ENCODE data around the gene PRKCZ. TPM values are rescaled to one million over a fixed set of nuclear protein-coding genes. Genes with fewer than 3 reads are reported as not detected.

PRKCZ gene
- total RNA-seq, 4 donors from 2014 or later, result 3.1 to 5.4 (median 4.7) TPM

GRCh38 chr1:2095394-2095793 lies 45.2 kb downstream of the PRKCZ start:
- no peaks in the 10 kb centered on the region for H3K36me3 ChIP-seq
- peaks cover 0 to 56% (median 0%) of the 10 kb centered on the region in 4 donors for H3K27me3 ChIP-seq
- no peak overlapping the region for H3K4me3 ChIP-seq
- H3K4me1 ChIP-seq, result no peaks in the 10 kb centered on the region
- no peak for DNase-seq (ENCODE audit: extremely low spot score)
- intact Hi-C loops (cut with DNase I), result no loop called here
- no peak overlapping the region for H3K27ac ChIP-seq (replicated peaks in 1 of 4)
- H3K9me3 ChIP-seq, result peaks cover 0 to 17% (median 0%) of the 10 kb centered on the region in 4 donors
- no peak for TF ChIP-seq POLR2AphosphoS5 (IDR thresholded peaks at IDR 0.05)
- TF ChIP-seq, protein P1, sequence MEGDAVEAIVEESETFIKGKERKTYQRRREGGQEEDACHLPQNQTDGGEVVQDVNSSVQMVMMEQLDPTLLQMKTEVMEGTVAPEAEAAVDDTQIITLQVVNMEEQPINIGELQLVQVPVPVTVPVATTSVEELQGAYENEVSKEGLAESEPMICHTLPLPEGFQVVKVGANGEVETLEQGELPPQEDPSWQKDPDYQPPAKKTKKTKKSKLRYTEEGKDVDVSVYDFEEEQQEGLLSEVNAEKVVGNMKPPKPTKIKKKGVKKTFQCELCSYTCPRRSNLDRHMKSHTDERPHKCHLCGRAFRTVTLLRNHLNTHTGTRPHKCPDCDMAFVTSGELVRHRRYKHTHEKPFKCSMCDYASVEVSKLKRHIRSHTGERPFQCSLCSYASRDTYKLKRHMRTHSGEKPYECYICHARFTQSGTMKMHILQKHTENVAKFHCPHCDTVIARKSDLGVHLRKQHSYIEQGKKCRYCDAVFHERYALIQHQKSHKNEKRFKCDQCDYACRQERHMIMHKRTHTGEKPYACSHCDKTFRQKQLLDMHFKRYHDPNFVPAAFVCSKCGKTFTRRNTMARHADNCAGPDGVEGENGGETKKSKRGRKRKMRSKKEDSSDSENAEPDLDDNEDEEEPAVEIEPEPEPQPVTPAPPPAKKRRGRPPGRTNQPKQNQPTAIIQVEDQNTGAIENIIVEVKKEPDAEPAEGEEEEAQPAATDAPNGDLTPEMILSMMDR (IDR thresholded peaks at IDR 0.05), result no peak
- TF ChIP-seq POLR2A (IDR thresholded peaks at IDR 0.05; ENCODE audit: low read depth), result no peak
- TF ChIP-seq EP300 (IDR thresholded peaks at IDR 0.05), result no peak
- 90% methylated on average over 16 of the region's 17 CpGs for WGBS

DNA sequence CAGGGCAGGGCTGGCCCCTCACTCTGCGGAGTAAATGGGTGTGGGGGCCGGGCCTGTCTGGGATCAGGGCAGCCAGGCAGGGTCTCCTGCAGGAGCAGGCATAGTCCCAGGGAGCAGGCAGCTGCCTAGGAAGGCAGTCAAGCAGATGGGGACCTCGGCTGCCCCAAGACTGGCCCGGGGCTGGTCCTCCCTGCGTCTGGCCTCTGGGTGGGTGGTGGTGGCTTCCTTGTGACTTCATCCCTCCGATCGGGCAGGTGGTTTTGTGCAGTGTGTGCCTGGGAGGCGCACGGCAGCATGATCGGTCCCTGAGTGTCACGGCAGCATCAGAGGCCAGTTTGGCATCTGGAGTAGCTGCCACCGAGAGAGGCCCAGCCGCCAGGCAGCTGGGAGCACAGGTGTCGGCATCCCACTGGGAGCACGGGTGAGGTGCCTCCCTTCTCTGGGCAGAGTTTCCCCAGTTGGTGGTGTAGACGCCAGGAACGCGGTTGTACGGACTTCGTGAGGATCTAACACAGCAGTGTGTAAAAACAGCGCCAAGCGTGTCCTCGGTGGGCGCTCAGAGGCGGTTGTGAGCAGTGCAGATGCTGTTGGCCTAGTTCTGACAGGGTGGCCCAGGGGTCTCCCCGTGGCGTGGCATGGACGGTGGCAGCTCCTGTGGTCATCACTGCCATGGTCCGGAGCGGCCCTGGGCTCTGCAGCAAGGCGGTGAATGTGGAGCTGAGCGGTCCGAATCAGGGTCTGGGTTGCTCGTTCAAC lies 45.9 kb downstream of the PRKCZ start:
- Histone ChIP-seq H3K27ac (replicated peaks in 1 of 4) (no peak overlapping the region), H3K36me3 (no peaks in the 10 kb centered on the region), H3K9me3 (peaks cover 0 to 17% (median 0%) of the 10 kb centered on the region in 4 donors), H3K4me1 (no peaks in the 10 kb centered on the region), H3K27me3 (peaks cover 0 to 49% (median 0%) of the 10 kb centered on the region in 4 donors), H3K4me3 (no peak overlapping the region)
- no peak for DNase-seq (ENCODE audit: extremely low spot score)
- intact Hi-C loops (cut with DNase I), result no loop called here
- TF ChIP-seq POLR2AphosphoS5 (IDR thresholded peaks at IDR 0.05) (no peak), POLR2A (IDR thresholded peaks at IDR 0.05; ENCODE audit: low read depth) (no peak), EP300 (IDR thresholded peaks at IDR 0.05) (no peak)
- TF ChIP-seq, protein P1 (IDR thresholded peaks at IDR 0.05), result no peak
- WGBS, result 95% methylated on average over 32 of the region's 34 CpGs

- peaks cover 0 to 17% (median 0%) of the 10 kb centered on the region in 4 donors for H3K9me3 ChIP-seq
- no peaks in the 10 kb centered on the region for H3K4me1 ChIP-seq
- H3K36me3 ChIP-seq, result no peaks in the 10 kb centered on the region
- H3K27ac ChIP-seq (replicated peaks in 1 of 4), result no peak overlapping the region
- no peak overlapping the region for H3K4me3 ChIP-seq
- DNase-seq (ENCODE audit: extremely low spot score), result no peak
- TF ChIP-seq, protein P1 (IDR thresholded peaks at IDR 0.05), result no peak
- no peak for TF ChIP-seq POLR2A (IDR thresholded peaks at IDR 0.05; ENCODE audit: low read depth)
- TF ChIP-seq POLR2AphosphoS5 (IDR thresholded peaks at IDR 0.05), result no peak
- TF ChIP-seq EP300 (IDR thresholded peaks at IDR 0.05), result no peak
- intact Hi-C loops (cut with DNase I), result no loop called here
- 96% methylated on average over 21 of the region's 26 CpGs for WGBS
- peaks cover 0 to 49% (median 0%) of the 10 kb centered on the region in 4 donors for H3K27me3 ChIP-seq
Measured at GRCh38 chr1:2097386-2098300, 47.4 kb downstream of the PRKCZ start.

GRCh38 chr1:2098301-2098698 lies 48.1 kb downstream of the PRKCZ start:
- Histone ChIP-seq H3K4me3 (no peak overlapping the region), H3K27me3 (peaks cover 0 to 56% (median 0%) of the 10 kb centered on the region in 4 donors), H3K27ac (replicated peaks in 1 of 4) (no peak overlapping the region), H3K36me3 (no peaks in the 10 kb centered on the region), H3K4me1 (no peaks in the 10 kb centered on the region), H3K9me3 (peaks cover 0 to 17% (median 0%) of the 10 kb centered on the region in 4 donors)
- no peak for DNase-seq (ENCODE audit: extremely low spot score)
- WGBS, result 90% methylated on average over 11 of the region's 11 CpGs
- TF ChIP-seq POLR2AphosphoS5 (IDR thresholded peaks at IDR 0.05), result no peak
- TF ChIP-seq POLR2A (IDR thresholded peaks at IDR 0.05; ENCODE audit: low read depth), result no peak
- TF ChIP-seq EP300 (IDR thresholded peaks at IDR 0.05), result no peak
- TF ChIP-seq, protein P1 (IDR thresholded peaks at IDR 0.05), result no peak
- intact Hi-C loops (cut with DNase I), result no loop called here

Measured in esophagus muscularis mucosa (tissue), 4 donors.